Upper lobe of right lung (tissue), 1 donor: ENCODE results near the gene FZR1. TPM values are rescaled to one million over a fixed set of nuclear protein-coding genes. Genes with fewer than 3 reads are reported as not detected.

ENCODE experiments used
- ATAC-seq: fragments of 200-7000 bp; cut with Tn5 transposase; one replicate; pipeline ENCODE4 v1.9.1; 2020; ENCODE audit warnings: mild to moderate bottlenecking, moderate library complexity
- DNase-seq: peaks from one replicate; pipeline ENCODE4 v3.0.0-alpha.2; 2020
- H3K27ac ChIP-seq: fragments of 200-600 bp; one replicate; pipeline ENCODE4 v1.8.0; 2022
- H3K27me3 ChIP-seq: fragments of 200-600 bp; one replicate; pipeline ENCODE4 v1.8.0; 2022; ENCODE audit warnings: mild to moderate bottlenecking
- H3K36me3 ChIP-seq: fragments of 200-600 bp; one replicate; pipeline ENCODE4 v1.8.0; 2022
- H3K4me1 ChIP-seq: fragments of 200-600 bp; one replicate; pipeline ENCODE4 v1.8.0; 2022
- H3K4me3 ChIP-seq: fragments of 200-600 bp; one replicate; pipeline ENCODE4 v1.8.0; 2022; ENCODE audit warnings: mild to moderate bottlenecking
- H3K9me3 ChIP-seq: fragments of 200-600 bp; one replicate; pipeline ENCODE4 v1.8.0; 2022
- CTCF ChIP-seq: fragments of 200-600 bp; IDR thresholded peaks from one replicate; pipeline ENCODE4 v1.8.0; 2022; ENCODE audit warnings: antibody characterized with exemption
- intact Hi-C: fragments of 100-400 bp; cut with DNase I; formaldehyde crosslinking; loops from one replicate; pipeline ENCODE4 v1.11.0; 2022
- total RNA-seq: library from RNA; stranded (reverse); fragmentation: NEBNext Ultra II Directional; extraction: Animal tissue kit (Norgen Biotek cat#: 25700); gene quantifications from one replicate; pipeline ENCODE4 v1.2.1, GENCODE V29; 2021
- donor health status: DM: no; HTN: yes; CAD: no; lungs with severe emphysema.

FZR1 gene
- total RNA-seq, 1 donor from 2014 or later: 30.8 TPM

GRCh38 chr19:3479834-3480215, 26.3 kb upstream of the FZR1 start:
- H3K36me3 ChIP-seq: no peaks in the 10 kb centered on the region
- H3K27ac ChIP-seq: no peak overlapping the region
- H3K4me3 ChIP-seq: no peak overlapping the region
- no peak for DNase-seq
- H3K9me3 ChIP-seq: no peaks in the 10 kb centered on the region
- ATAC-seq: no peak
- H3K27me3 ChIP-seq: peaks cover 42% of the 10 kb centered on the region
- H3K4me1 ChIP-seq: no peaks in the 10 kb centered on the region
- intact Hi-C loops: loop anchor here (5.0 kb wide), 1 partner anchor 158 kb away; no protein-coding TSS in a partner anchor
- no peak for TF ChIP-seq CTCF

- ATAC-seq: no peak
- Histone ChIP-seq H3K27ac (no peak within 1 kb of the TSS), H3K4me3 (no peak within 1 kb of the TSS), H3K9me3 (no peaks in the 10 kb centered on the region), H3K4me1 (no peaks in the 10 kb centered on the region), H3K27me3 (peaks cover 42% of the 10 kb centered on the region), H3K36me3 (no peaks in the 10 kb centered on the region)
- intact Hi-C loops: no loop called here
- TF ChIP-seq CTCF: no peak
- DNase-seq: no peak
Observed at GRCh38 chr19:3480383-3481091, 25.6 kb upstream of the FZR1 start, which contains the start of gene SMIM24. Gene SMIM24, minus strand, starts transcription at chr19:3480525. Its CDS starts 62 bp downstream, at chr19:3480463.

GRCh38 chr19:3481241-3482090, 24.6 kb upstream of the FZR1 start:
- no peak for ATAC-seq
- intact Hi-C loops: no loop called here
- Histone ChIP-seq H3K27me3 (peaks cover 42% of the 10 kb centered on the region), H3K27ac (no peak overlapping the region), H3K9me3 (no peaks in the 10 kb centered on the region), H3K36me3 (no peaks in the 10 kb centered on the region), H3K4me1 (no peaks in the 10 kb centered on the region), H3K4me3 (no peak overlapping the region)
- no peak for TF ChIP-seq CTCF
- no peak for DNase-seq

GRCh38 chr19:3482507-3483225, 23.4 kb upstream of the FZR1 start:
- DNase-seq (no peak), ATAC-seq (no peak)
- Histone ChIP-seq H3K9me3 (no peaks in the 10 kb centered on the region), H3K27ac (no peak overlapping the region), H3K27me3 (peaks cover 42% of the 10 kb centered on the region), H3K36me3 (no peaks in the 10 kb centered on the region), H3K4me3 (no peak overlapping the region), H3K4me1 (no peaks in the 10 kb centered on the region)
- TF ChIP-seq CTCF: no peak
- intact Hi-C loops: no loop called here

- no peak for ATAC-seq
- intact Hi-C loops: no loop called here
- DNase-seq: no peak
- no peaks in the 10 kb centered on the region for H3K9me3 ChIP-seq
- peaks cover 42% of the 10 kb centered on the region for H3K27me3 ChIP-seq
- no peaks in the 10 kb centered on the region for H3K36me3 ChIP-seq
- H3K27ac ChIP-seq: no peak within 1 kb of the TSS
- H3K4me1 ChIP-seq: no peaks in the 10 kb centered on the region
- H3K4me3 ChIP-seq: no peak within 1 kb of the TSS
- no peak for TF ChIP-seq CTCF
Observed at GRCh38 chr19:3483226-3483628, 22.9 kb upstream of the FZR1 start, which contains the start of gene SMIM44. Gene SMIM44, minus strand, starts transcription at chr19:3483441. Its CDS starts 38 bp downstream, at chr19:3483403.
